HepG2 (cell line): ENCODE data around the gene WSCD1. TPM values are rescaled to one million over a fixed set of nuclear protein-coding genes. Genes with fewer than 3 reads are reported as not detected.

Experiments
- ATAC-seq: fragments of 200-7000 bp; cut with Tn5 transposase; 3 replicates; pipeline ENCODE4 v1.9.1; 2020; ENCODE audit warnings: mild to moderate bottlenecking, moderate library complexity
- BruUV-seq: library from RNA; stranded (reverse); fragments of 400-500 nt; replicated peaks from 2 replicates; lab custom pipeline; 2021; lab: Mats Ljungman, UMichigan
- CTCF ChIA-PET: fragments of 300-600 bp; formaldehyde crosslinking; extraction: SDS; loops from one replicate; lab custom pipeline; 2021; ENCODE audit warnings: low total read pairs, inconsistent platforms, low intra/inter-chr PET ratio; lab: Yijun Ruan, JAX
- POLR2A ChIA-PET: fragments of 350-600 bp; sonication (Branson Sonifier 250); formaldehyde crosslinking; loops from one replicate; lab custom pipeline; 2020; ENCODE audit warnings: antibody characterized with exemption, inconsistent platforms; lab: Yijun Ruan, JAX
- DNase-seq: peaks from one replicate; pipeline ENCODE4 v3.0.0-alpha.2; 2015; ENCODE audit warnings: low spot score
- FAIRE-seq: peaks from 3 replicates; lab custom pipeline; 2011; peaks lifted over from hg19 to GRCh38; lab: Jason Lieb, UNC
- H2AFZ ChIP-seq: one replicate; pipeline ENCODE4 v1.6.1; 2011; ENCODE audit warnings: low read length, inconsistent platforms
- H3K27ac ChIP-seq: fragments of 300-600 bp; 3 replicates; pipeline ENCODE4 v1.8.0; 2011; ENCODE audit warnings: mixed run types, mild to moderate bottlenecking, mixed read lengths, low read length, inconsistent platforms; ENCODE audit not compliant: insufficient read depth; ENCODE audit errors: extremely low read length
- H3K27me3 ChIP-seq, 2 experiments: fragments of 200-600 bp in 1 of 2; 2 replicates in 1 of 2; 3 replicates in 1 of 2; pipeline versions ENCODE4 v1.6.0 to v1.8.0; 2011; ENCODE audit warnings: low read length in 2 of 2, mild to moderate bottlenecking in 2 of 2, moderate library complexity in 2 of 2, inconsistent platforms in 1 of 2; ENCODE audit not compliant: insufficient read depth in 2 of 2, control insufficient read depth in 1 of 2
- H3K36me3 ChIP-seq, 2 experiments: fragments of 200-600 bp in 1 of 2; replicated peaks in 1 of 2; 2 replicates in 1 of 2; 3 replicates in 1 of 2; pipeline versions ENCODE4 v1.5.1 to v1.8.0; 2011; ENCODE audit warnings: low read length in 2 of 2, inconsistent platforms in 1 of 2; ENCODE audit not compliant: insufficient read depth in 2 of 2, control insufficient read depth in 1 of 2
- H3K4me1 ChIP-seq: 2 replicates; pipeline ENCODE4 v1.5.1; 2012; ENCODE audit warnings: low read length, inconsistent platforms; ENCODE audit not compliant: insufficient read depth
- H3K4me2 ChIP-seq: 2 replicates; pipeline ENCODE4 v1.6.0; 2011; ENCODE audit warnings: low read depth, low read length, inconsistent platforms
- H3K4me3 ChIP-seq, 3 experiments: fragments of 200-600 bp in 1 of 3; sonication (generic), shearing (Covaris generic) in 1 of 3; replicated peaks in 1 of 3; 2 replicates each; pipeline ENCODE4 v1.5.1; 2011 to 2016; ENCODE audit warnings: low read length in 3 of 3, inconsistent platforms in 2 of 3, low read depth in 2 of 3, mild to moderate bottlenecking in 2 of 3, control low read depth in 1 of 3, mixed read lengths in 1 of 3; ENCODE audit not compliant: insufficient read depth in 1 of 3
- H3K79me2 ChIP-seq: one replicate; pipeline ENCODE4 v1.6.1; 2011; ENCODE audit warnings: low read length, inconsistent platforms; ENCODE audit not compliant: insufficient read depth
- H3K9ac ChIP-seq: 2 replicates; pipeline ENCODE4 v1.6.0; 2011; ENCODE audit warnings: mild to moderate bottlenecking, low read depth, low read length, inconsistent platforms; ENCODE audit not compliant: insufficient read depth
- H3K9me3 ChIP-seq: 2 replicates; pipeline ENCODE4 v1.5.1; 2012; ENCODE audit warnings: mild to moderate bottlenecking, low read length
- H4K20me1 ChIP-seq: 2 replicates; pipeline ENCODE4 v1.6.0; 2011; ENCODE audit warnings: inconsistent platforms, mild to moderate bottlenecking, low read length, moderate library complexity; ENCODE audit not compliant: insufficient read depth
- BCL6 ChIP-seq: IDR thresholded peaks from 2 replicates; pipeline ENCODE4 v1.6.1; 2016; ENCODE audit warnings: missing genetic modification reagents, missing compliant biosample characterization
- BHLHE40 ChIP-seq: IDR thresholded peaks from 2 replicates; pipeline ENCODE4 v1.6.1; 2011; ENCODE audit warnings: low read length, improper control_type of control experiment
- CERS6 ChIP-seq: sonication (generic); formaldehyde crosslinking; IDR thresholded peaks from 2 replicates; pipeline ENCODE4 v1.5.0; 2020; ENCODE audit warnings: missing genetic modification reagents
- FOXJ3 ChIP-seq: sonication (generic); formaldehyde crosslinking; IDR thresholded peaks from 2 replicates; pipeline ENCODE4 v1.4.0; 2020; ENCODE audit warnings: missing genetic modification reagents, mild to moderate bottlenecking, borderline replicate concordance
- HHEX ChIP-seq: IDR thresholded peaks from 2 replicates; pipeline ENCODE4 v1.6.1; 2016; ENCODE audit warnings: control low read depth
- HMGA1 ChIP-seq: sonication (generic); formaldehyde crosslinking; conservative IDR thresholded peaks from 2 replicates; pipeline ENCODE4 v1.4.0; 2020; ENCODE audit warnings: missing genetic modification reagents
- IRF2 ChIP-seq: IDR thresholded peaks from 2 replicates; pipeline ENCODE4 v1.6.1; 2018; ENCODE audit warnings: missing genetic modification reagents, missing compliant biosample characterization
- JUNB ChIP-seq: sonication (generic); formaldehyde crosslinking; IDR thresholded peaks from 2 replicates; pipeline ENCODE4 v1.8.0; 2022; ENCODE audit warnings: missing genetic modification reagents, mild to moderate bottlenecking, borderline replicate concordance
- MED8 ChIP-seq: sonication (generic); formaldehyde crosslinking; IDR thresholded peaks from 2 replicates; pipeline ENCODE4 v1.8.1; 2023; ENCODE audit warnings: mild to moderate bottlenecking, missing genetic modification reagents; ENCODE audit not compliant: insufficient replicate concordance
- RNF219 ChIP-seq: sonication (generic); formaldehyde crosslinking; IDR thresholded peaks from 2 replicates; pipeline ENCODE4 v1.5.0; 2020; ENCODE audit warnings: mild to moderate bottlenecking, missing genetic modification reagents
- TERF1 ChIP-seq: sonication (generic); formaldehyde crosslinking; IDR thresholded peaks from 2 replicates; pipeline ENCODE4 v1.8.0; 2022; ENCODE audit warnings: mild to moderate bottlenecking, missing genetic modification reagents, moderate library complexity
- ZNF317 ChIP-seq: sonication (generic); formaldehyde crosslinking; IDR thresholded peaks from 2 replicates; pipeline ENCODE4 v1.5.0; 2020; ENCODE audit warnings: mild to moderate bottlenecking, missing genetic modification reagents
- WGBS: methylation state at CpG from one replicate; pipeline ENCODE4 v1.1.6; 2017; ENCODE audit warnings: low lambda C conversion rate; 5-methylcytosine and 5-hydroxymethylcytosine counted together
- in situ Hi-C: cut with HindIII; loops from 2 replicates; pipeline ENCODE4 v1.10.0; 2017; ENCODE audit warnings: low pct_unique_long_range_greater_than_20kb; ENCODE audit not compliant: extremely low pct_ligation_motif_present
- intact Hi-C: fragments of 100-400 bp; cut with micrococcal nuclease; formaldehyde crosslinking; loops from one replicate; pipeline ENCODE4 v1.10.0; 2022; ENCODE audit not compliant: unreplicated experiment
- polyA plus RNA-seq, 8 experiments: library from polyadenylated mRNA; depleted of rRNA in 3 of 8; stranded (reverse) in 7 of 8; unstranded in 1 of 8; fragments of >200 nt; fragmentation: Illumina TruSeq in 4 of 8; extraction: Trizol in 4 of 8; gene quantifications; 2 replicates each; pipeline versions ENCODE4 v1.2.1 to v1.2.3, GENCODE V29; 2011 to 2016; ENCODE audit warnings: low read depth in 4 of 8, missing spikeins in 1 of 8, mixed read lengths in 1 of 8; ENCODE audit not compliant: insufficient read depth in 1 of 8
- total RNA-seq, 5 experiments: library from RNA; depleted of rRNA; stranded (reverse); fragments of >200 nt; fragmentation: Illumina TruSeq; extraction: Trizol; gene quantifications; 2 replicates each; pipeline ENCODE4 v1.2.3, GENCODE V29; 2016; ENCODE audit warnings: low read depth in 1 of 5

Gene WSCD1
- total and polyA plus RNA-seq, 2 of the 13 experiments (the other 11 are each of a cell fraction or from before 2014, with no cell fraction given), result 0.24 to 2.7 TPM

GRCh38 chr17:6046931-6047330 is 23.2 kb upstream of the WSCD1 start:
- Histone ChIP-seq H3K79me2 (no peaks in the 10 kb centered on the region), H3K27me3 (0 out of 5 replicates have a peak, but pooled peaks cover 0 to 3% of the 10 kb centered on the region in 2 experiments), H3K4me2 (no peak overlapping the region), H3K4me3 (no peak overlapping the region), H2AFZ (no peak overlapping the region), H4K20me1 (no peaks in the 10 kb centered on the region), H3K9me3 (no peaks in the 10 kb centered on the region), H3K36me3 (no peaks in the 10 kb centered on the region), H3K9ac (no peak overlapping the region), H3K4me1 (no peaks in the 10 kb centered on the region), H3K27ac (no peak overlapping the region)
- intact Hi-C loops (no loop called here), in situ Hi-C loops (no loop called here)
- DNase-seq, result no peak
- ChIA-PET CTCF (no interaction called here), POLR2A (no interaction called here)
- no peak for FAIRE-seq
- TF ChIP-seq BCL6, result no peak
- no peak for TF ChIP-seq BHLHE40
- TF ChIP-seq HMGA1, result no peak
- no peak for TF ChIP-seq IRF2 (CRISPR knock-in tag)
- no peak for TF ChIP-seq HHEX (CRISPR knock-in tag)
- TF ChIP-seq CERS6 (CRISPR knock-in tag), result no peak
- no peak for TF ChIP-seq TERF1 (CRISPR knock-in tag)
- TF ChIP-seq FOXJ3, result no peak
- no peak for TF ChIP-seq MED8 (CRISPR knock-in tag)
- TF ChIP-seq JUNB (CRISPR knock-in tag), result no peak
- no peak for TF ChIP-seq ZNF317 (CRISPR knock-in tag)
- no peak for TF ChIP-seq RNF219 (CRISPR knock-in tag)
- no TSS peak for BruUV-seq
- 0% methylated on average over 1 of the region's 1 CpG for WGBS
- ATAC-seq, result no peak
